ENCODE data around the gene SPARC.

The SPARC gene

DNA sequence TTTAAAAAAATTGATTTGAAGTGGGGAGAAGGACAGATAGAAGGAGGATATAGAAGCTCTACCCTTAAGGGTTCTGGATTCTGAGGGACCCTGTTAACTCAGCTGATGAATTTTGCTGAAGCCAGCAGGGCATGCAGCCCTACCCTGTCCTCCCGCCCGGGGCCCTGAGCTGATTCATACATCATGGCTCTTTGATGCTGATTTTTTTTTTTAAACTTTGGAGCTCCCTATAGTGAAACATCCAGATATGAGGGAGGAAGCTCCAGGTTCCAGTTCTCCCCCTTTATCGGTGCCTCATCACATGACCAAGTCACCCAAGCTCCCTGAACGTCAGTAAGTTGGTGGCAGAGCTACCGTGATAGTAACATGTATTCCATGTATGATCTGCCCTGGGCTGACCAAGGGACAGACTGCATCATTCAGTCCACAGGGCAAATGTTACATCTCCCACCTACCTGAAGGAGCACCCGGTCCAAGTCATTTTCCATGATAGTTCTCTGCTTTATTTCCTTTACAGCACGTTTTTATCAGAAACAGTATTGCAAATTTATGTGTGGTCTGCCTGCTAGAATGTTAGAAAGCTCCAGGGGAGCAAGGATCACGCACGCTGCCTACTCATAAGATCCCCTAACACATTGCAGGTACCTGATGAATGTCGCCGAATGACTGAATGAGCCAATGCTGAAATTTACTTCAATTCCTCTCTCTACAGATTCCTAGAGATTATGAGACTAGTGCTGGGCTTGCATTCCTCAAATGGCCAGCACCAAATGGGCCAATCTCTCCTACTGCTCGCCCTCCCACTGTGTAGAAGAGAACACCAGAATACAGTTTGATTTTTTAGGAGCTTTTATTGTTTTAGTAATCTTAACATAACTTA lies 25.9 kb downstream of the SPARC start:
- DNase-seq (ENCODE audit: low read depth in 2 of 2), result no peak

DNA sequence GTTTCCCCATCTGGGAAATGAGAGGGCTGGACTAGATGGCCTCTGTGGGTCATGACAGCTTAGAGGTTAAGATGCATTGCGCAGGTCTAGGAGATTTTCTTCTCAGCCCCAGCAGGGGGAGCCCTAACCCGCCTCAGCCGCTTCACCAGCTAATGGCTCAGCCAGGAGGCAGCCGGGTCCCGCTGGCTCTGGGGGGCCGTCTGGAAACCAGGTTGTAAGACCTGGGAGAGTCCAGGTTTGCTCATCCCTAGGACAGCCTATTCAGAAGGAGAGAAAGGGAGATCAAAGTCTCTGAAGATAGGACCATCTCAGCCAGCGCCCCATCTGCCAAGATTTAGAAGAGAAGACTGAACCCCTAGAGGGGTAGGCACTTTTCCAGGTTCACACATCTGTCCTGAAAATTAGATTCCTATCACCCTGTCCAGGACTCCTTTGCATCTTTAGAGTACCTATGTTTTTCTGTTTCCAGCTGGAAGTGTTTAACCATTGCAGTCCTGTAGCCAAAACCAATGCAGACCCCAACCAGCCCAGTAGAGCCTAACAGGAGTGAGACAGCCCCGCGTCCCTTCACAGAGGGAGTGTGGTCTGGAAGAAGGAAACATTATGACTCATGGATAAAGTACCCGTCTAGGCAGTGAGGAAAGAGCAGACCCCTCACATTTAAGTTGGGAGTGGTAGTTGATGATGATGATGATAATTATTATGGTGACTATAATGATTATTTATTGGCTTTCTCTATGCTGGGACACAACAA lies 27.5 kb downstream of the SPARC start:
- DNase-seq (ENCODE audit: low read depth in 2 of 2), result peak; percentile 66 to 74

DNA sequence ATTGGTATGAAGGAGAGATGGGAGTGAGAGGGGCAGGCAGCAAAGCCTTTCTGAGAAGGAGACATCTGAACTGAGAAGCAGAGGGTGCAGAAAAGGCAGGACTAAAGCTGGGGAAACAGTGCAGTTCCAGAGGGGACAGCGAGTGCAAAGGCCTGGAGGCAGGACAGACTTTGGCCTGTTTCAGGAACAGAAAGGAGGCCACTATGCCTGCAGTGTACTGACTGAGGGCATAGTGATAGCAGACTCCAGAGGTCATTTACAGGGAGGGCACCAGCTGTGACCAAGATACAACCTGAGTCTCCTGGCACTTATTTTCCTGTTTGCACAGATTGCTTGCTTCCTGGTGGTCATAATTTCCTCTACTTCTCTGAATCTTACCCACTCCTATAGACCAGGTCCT lies 29.6 kb downstream of the SPARC start:
- DNase-seq (ENCODE audit: low read depth in 2 of 2), result no peak

DNA sequence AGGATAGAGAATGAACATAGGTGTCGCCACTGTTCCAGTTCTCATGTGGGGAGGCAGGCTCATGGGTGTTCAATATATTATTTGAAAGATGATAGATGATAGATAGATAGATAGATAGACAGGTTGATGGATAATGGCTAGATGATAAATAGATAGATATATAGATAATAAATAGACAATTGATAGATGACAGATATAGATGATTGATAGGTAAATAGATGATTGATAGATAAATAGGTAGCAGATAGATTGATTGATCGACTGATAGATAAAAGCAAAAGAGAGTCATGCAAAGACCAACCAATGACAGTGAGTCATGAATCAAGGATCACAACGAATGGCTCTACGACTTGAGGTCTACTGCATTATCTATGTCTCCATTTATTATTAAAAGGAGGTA lies 30.4 kb downstream of the SPARC start:
- DNase-seq (ENCODE audit: low read depth in 2 of 2), result no peak

DNA sequence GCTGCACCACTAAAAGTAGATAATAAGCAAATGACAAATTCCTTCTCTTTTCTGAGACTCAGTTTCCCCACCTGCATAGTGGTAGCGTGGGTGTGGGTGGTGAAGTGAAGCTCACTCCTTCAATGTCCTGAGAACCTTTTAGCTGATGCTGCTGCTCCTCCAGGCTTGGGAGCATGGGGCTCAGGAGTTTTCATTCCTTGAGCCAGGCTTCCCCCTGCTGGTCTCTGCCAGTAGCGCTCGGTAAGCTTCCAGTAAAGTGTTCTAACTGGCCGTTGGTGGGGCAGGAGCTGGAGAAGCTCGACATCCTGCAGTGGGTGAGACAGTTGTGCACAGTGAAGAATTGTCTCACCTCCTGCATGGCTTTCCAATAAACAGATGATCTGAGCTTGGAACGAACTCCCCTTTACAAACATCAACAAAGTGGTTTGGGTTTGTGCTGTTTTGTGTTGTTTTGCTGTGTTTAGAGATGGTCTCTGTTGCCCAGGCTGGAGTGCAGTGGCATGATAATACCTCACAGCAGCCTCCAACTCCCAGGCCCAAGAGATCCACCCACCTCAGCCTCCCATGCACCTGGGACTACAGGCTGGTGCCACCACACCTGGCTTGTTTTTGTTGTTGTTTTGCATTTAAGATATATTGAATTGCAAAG lies 34.6 kb downstream of the SPARC start:
- peak; percentile 29 to 46 for DNase-seq (ENCODE audit: low read depth in 2 of 2)

DNA sequence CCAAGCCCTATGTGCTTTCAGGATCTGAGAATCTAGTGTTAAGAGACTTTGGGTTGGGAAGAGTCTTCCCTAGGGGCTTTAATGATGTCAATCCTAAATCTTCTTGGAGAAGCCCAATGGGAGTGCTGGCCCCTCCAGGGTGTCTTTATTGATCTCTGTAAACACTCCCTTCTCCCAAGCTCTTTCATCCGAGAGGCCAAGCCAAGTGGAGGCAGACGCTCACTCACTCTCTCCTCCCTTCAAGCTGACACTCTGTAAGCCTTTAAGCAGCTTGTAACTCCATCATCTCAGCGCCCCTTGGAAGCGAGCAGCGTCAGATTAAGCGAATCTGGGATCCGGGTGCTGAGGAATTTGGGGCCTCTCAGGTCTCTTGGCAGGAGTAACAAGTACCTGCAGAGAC lies 37.7 kb downstream of the SPARC start:
- DNase-seq (ENCODE audit: low read depth in 2 of 2), result no peak

DNA sequence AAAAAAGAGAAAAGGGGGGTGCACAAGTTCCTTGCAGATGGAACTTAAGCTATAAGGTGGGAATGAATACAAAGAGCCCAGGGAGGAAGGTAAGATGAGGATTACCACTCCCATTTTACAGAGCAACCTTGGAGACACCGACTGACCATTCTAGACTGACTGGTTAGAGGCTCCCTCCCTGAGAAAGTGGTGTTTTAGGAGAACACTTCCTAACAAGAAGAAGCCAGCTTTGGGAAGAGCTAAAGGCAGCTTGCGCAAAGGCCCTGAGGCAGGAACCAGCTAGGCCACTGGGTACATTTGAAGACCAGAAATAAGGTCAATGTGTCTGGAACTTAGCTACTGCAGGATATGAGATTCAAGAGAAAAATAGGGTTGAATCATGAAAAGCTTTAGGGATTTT lies 38.6 kb downstream of the SPARC start:
- DNase-seq (ENCODE audit: low read depth in 2 of 2), result no peak

DNA sequence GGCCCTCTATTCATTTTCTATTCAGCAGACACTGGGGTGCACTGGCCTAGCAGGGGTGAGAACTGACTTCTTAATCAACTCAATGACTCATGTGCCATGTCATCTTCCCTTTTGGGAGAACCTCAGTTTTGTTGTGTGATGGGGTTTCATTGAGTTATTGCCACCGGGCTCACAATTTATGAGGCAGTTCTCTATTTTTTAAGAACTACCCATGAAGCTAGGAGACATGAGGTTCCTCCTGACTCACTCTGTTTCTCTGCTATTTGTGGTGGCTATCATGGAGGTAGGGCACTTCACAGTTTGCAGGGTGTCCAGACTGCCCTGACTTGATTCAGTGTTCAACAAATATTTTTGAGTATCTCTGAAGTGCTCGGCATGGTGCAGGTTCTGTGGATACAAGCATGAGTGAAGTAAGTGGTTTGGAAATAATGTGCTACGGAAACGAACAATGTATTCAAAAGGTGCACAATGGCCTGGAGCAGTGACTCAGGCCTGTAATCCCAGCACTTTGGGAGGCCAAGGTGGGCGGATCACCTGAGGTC lies 39.3 kb downstream of the SPARC start:
- no peak for DNase-seq (ENCODE audit: low read depth in 2 of 2)

DNA sequence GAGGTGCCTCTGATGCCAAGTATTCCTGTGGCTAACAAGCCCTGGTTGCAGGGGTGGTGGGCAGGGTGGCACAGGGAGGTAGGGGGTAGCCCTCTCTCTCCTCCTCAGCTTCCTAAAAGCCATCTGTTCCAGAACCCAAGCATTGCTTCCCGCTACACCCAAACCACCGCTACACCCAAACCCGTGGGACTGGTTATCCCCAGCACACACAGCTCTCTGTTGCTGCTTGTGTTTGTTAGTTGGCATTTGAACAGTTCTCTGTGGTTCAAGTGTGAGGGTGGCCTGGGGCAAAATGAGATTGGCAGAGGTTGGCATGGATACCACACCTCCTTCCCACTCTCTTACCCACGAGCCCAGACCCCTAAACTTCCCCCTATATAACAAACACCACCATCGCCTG lies 40.4 kb downstream of the SPARC start:
- DNase-seq (ENCODE audit: low read depth in 2 of 2), result no peak

DNA sequence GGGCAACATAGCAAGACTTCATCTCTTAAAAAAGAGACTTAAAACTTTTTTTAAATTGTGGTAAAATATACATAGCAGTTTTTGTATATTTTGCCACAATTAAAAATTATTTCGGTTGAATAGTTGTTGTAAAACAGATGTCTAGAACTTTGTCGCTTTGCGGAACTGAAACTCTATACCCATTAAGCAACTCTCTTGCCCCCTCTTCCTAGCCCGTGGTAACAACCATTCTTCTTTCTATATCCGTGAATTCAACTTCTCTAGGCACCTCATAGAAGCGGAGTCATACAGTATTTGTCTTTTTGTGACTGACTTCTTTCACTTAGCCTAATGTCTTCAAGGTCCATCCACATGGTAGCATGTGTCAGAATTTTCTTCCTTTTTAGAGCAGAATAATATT lies 43.3 kb downstream of the SPARC start:
- DNase-seq (ENCODE audit: low read depth in 2 of 2), result no peak

DNA sequence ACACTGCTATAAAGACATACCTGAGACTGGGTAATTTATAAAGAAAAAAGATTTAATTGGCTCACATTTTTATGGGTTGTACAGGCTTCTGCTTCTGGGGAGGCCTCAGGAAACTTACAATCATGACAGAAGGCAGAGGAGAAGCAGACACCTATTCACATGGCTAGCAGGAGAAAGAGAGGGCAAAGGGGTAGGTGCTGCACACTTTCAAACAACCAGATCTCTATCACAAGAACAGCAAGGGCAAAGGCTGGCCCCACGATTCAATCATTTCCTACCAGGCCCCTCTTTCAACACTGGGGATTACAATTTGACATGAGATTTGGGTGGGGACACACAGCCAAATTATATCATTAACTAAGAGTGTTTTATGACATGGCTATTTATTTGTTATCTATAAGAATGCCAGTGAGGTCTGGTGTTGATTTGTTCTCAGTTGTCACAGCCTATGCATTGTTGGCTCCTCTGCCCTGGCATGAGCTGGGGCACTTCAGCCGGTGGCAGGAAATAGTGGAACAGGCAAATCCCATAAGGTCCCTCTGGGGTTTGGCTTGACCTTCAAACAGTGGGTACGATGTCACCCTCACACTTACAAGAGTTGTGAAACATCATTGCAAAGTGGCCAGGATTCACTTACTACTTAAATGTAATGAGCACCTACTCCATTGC lies 44.1 kb downstream of the SPARC start:
- no peak for DNase-seq (ENCODE audit: low read depth in 2 of 2)

DNA sequence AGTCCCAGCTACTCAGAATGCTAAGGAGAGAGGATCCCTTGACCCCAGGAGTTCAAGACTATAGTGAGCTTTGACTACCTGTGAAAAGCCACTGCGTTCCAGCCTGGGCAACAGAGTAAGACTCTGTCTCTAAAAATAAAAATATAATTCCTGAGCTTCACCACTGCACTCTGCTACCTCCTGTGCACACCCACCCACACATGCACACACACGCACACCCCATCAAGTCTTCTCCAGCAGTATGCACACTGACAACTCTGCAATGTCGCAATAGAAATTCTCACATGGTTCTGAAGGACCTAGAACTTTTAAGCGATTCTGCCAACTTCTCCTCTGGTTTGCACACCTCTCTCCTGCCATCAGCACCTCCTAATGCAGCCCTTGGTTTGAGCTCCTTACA lies 48.1 kb downstream of the SPARC start:
- no peak for DNase-seq (ENCODE audit: low read depth in 2 of 2)

DNA sequence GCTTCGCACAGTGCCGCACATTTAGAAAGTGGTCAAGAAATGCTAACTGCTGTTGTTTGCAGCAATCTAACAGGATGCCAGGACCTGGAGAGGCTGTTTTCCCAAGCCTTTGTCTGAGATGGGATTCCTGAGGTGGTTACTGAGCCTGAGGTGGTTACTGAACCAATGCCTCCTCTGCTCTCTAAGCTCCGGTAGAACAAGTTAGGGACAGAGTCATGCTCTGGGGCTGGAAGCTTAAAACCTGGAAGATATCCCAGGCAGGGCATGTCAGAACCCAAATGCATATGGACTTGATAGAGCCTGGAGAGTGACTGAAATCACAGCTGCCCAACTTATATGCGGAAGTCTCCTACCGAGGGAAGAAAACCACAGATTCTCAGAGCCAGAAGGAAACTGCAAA lies 49.0 kb downstream of the SPARC start:
- no peak for DNase-seq (ENCODE audit: low read depth in 2 of 2)

DNA sequence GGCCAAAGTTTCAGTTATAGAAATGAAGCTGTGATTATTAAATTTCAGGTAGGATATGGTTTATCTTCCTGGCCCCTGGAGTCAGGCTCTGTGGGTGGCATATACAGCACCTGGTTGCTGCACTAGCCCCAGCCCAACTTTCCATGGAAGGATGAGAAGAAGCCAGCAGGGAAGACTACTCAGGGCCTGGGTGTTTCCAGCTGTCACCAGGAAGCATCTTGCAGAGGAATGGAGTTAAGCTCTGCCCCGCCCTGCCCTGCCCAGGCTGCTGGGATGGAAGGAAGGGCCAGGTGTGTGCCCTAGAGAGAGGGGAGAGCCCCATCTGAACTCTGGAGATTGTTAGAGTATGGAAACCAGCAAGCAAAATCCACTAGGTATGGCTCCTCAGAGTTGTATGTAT lies 52.8 kb downstream of the SPARC start:
- no peak for DNase-seq (ENCODE audit: low read depth in 2 of 2)

DNA sequence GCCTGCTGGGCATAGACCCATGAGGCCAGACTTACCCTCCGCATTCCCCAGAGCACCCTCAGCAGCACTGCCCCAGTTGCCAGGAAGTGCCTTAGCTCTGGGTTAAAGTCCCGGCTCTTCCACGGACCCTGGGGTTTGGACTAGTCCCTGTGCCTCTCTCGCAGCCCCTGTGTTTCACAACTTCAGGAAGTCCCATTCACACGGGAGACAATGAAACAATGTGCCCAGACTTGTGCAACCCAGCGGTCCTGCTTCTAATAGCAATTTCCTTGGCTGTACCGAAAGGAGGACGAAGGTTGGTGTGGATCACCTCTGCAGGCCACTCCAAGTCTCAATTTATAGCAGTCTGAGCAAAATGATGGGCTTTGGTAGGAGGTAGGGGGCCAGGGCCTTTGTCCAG lies 53.8 kb downstream of the SPARC start:
- no peak for DNase-seq (ENCODE audit: low read depth in 2 of 2)

DNA sequence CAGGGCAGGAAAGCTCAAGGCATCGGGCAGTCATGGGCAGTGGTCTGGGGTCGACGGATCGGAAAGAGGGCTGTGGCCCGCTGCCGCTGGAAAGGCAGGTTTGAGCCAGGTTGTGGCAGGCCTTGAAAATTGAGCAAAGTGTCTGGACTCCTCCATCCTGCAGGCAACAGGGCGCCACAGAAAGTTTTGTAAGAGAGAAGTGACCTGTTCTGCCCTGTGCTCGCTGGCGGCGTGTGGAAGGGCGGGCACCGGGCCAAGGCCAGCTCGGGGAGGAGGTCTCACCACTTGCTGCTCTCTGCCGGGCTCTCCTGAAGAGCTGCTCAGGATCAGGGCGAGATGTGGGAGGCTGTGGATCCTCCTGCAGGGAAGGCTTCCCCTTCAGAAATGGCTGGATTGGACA lies 54.2 kb downstream of the SPARC start:
- no peak for DNase-seq (ENCODE audit: low read depth in 2 of 2)

DNA sequence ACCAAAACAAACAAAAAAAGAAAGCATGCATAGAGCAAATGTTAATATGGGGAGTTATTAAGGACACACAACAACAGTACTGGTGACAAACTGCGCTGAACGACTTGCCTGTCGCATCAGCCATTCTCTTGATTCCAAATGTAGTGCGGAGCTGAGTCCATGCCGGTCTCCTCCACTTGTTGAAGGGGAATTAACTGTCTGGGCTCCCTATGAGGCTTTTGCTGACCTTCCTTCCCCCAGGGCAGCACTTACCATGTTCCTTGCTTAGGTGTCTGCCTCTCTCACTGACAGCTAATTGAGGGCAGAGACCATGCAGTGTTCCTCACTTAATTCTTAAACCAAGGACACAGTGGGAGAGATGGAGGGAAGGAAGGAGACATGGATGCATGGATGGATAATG lies 54.8 kb downstream of the SPARC start:
- no peak for DNase-seq (ENCODE audit: low read depth in 2 of 2)

DNA sequence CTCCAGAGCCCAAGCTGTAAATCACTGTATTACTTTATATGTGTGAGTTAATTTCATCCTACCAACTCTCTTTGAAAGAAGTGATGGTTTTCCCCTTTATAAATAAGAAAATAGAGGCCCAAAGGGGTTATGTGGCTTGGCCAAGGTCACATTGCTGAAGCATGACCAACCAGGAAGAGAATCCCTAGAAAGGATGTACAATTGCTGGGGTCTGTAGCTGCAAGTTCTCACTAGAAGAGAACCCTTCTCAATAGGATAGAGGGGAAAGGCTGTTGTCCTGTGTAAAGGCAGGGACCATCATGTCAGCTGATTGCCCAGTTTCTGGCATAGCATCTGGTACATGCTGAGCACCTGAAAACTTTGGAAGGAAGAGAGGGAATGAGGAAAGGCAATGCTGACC lies 56.6 kb downstream of the SPARC start:
- DNase-seq (ENCODE audit: low read depth in 2 of 2), result no peak

DNA sequence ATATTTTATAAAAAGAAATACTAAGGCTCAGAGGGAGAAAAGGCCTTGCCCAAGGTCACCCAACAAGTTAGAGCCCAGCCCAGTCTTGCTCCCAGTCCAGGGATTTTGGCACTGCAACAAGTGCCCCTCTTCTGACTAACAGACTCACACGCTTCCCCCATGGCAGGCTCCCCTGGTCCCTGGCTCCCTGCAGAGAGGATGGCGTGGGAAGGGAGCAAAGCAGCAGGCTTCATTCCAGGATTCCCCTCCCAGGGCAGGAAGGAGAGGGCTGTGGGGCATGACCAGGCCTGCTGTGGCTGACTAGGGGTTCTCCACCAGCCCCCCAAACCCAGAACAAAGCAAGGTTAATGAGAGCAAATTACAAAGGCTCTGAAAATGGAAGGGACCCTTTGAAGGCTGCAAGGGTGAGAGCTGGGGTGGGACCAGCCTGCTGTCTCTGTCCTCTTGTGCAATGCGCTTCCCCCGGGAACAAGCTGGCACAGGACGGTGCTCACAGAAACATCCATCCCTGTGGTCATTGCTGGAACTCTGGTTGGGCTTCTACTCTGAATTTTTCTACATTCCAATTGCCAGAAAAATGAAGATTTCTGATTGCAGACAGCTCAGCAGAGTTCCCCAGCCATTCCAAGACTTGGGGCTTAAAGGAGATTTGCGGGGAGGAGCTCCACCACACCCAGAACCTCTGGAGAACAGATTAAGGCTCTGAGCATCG lies 58.4 kb downstream of the SPARC start:
- no peak for DNase-seq (ENCODE audit: low read depth in 2 of 2)

DNA sequence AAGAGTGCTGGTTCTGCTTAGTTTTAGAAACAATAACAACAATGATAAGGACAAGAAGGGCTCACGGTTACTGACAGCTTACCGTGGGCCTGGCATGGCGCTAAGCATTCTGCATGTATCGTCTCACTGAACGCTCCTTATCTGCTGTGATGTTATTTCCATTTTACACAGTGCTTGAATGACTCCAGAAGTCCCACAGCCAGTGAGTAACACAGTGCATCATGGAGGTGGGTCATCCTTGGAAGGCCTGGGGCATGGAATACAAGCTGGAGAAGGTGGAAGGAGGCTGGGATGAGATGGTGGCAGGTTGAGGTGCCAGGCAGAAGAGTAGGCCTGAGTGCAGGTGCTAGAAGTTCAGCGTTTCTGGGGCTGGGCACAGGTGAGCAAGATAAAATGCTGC lies 59.1 kb downstream of the SPARC start:
- DNase-seq (ENCODE audit: low read depth in 2 of 2), result no peak

DNA sequence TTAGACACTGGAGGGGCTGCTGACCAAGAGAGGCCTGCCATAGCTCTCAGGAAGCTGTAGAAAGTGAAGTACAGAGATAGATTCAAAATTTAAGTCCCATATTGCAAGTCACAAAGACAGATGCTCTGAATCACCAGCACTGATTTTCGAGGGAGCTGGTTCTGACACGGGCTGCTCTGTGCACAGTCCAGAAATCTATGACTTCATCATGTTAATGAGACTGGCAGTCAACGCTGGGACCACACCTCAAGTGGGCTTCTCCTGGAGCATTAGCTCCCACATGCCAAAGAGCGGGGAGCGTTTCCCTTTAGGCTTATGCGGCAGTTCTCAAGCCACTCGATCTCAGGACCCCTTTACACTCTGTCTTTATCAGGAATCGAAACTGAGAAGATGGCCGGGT lies 61.4 kb downstream of the SPARC start:
- DNase-seq (ENCODE audit: low read depth in 2 of 2), result no peak

All from stimulated activated CD4-positive, alpha-beta T cell treated with anti-CD3 and anti-CD28 coated beads, Interleukin-1b, Interleukin-23, amount 100 ng/mL, for 1 hour (primary cell).